Measurements from ENCODE around the gene ZZZ3.

The ZZZ3 gene

GRCh38 chr1:77668924-77669449 lies 13.5 kb downstream of the ZZZ3 start:
- peaks cover 0 to 9% of the 10 kb centered on the region in 2 experiments for H3K4me1 ChIP-seq (ENCODE audit: control insufficient read depth in 1 of 2, insufficient read depth in 1 of 2, low read depth in 1 of 2, low read length in 1 of 2)
- H3K27me3 ChIP-seq, result no peaks in the 10 kb centered on the region
- TF ChIP-seq, protein P1, sequence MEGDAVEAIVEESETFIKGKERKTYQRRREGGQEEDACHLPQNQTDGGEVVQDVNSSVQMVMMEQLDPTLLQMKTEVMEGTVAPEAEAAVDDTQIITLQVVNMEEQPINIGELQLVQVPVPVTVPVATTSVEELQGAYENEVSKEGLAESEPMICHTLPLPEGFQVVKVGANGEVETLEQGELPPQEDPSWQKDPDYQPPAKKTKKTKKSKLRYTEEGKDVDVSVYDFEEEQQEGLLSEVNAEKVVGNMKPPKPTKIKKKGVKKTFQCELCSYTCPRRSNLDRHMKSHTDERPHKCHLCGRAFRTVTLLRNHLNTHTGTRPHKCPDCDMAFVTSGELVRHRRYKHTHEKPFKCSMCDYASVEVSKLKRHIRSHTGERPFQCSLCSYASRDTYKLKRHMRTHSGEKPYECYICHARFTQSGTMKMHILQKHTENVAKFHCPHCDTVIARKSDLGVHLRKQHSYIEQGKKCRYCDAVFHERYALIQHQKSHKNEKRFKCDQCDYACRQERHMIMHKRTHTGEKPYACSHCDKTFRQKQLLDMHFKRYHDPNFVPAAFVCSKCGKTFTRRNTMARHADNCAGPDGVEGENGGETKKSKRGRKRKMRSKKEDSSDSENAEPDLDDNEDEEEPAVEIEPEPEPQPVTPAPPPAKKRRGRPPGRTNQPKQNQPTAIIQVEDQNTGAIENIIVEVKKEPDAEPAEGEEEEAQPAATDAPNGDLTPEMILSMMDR (IDR thresholded peaks at IDR 0.05), result no peak

GRCh38 chr1:77664939-77665516 lies 17.4 kb downstream of the ZZZ3 start:
- Histone ChIP-seq H3K36me3 (no peaks in the 10 kb centered on the region), H3K4me3 (ENCODE audit: low read depth in 1 of 2, low read length in 1 of 2) (no peak overlapping the region), H3K9me3 (no peaks in the 10 kb centered on the region), H3K27me3 (no peaks in the 10 kb centered on the region), H3K4me1 (ENCODE audit: control insufficient read depth in 1 of 2, insufficient read depth in 1 of 2, low read depth in 1 of 2, low read length in 1 of 2) (peaks cover 0 to 9% of the 10 kb centered on the region in 2 experiments), H3K27ac (no peak overlapping the region)
- TF ChIP-seq, protein P1 (IDR thresholded peaks at IDR 0.05), result no peak

More at GRCh38 chr1:77668924-77669449, 13.5 kb downstream of the ZZZ3 start:
- Histone ChIP-seq H3K36me3 (no peaks in the 10 kb centered on the region), H3K4me3 (ENCODE audit: low read depth in 1 of 2, low read length in 1 of 2) (no peak overlapping the region), H3K27ac (no peak overlapping the region), H3K9me3 (no peaks in the 10 kb centered on the region)

DNA sequence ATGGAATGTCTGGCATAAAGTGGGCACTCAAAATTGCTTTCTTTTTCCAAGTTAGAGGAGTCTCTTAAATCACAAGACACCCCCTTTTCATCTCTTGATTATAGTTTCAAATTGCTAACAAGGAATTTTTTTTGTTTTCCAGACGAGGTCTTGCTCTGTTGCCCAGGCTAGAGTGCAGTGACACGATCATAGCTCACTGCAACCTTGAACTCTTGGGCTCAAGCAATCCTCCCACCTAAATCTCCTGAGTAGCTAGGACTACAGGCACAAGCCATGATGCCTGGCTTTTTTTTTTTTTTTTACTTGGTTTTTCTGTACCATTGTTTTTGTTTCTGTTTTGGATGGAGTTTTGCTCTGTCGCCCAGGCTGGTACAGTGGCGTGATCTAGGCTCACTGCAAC lies 20.8 kb downstream of the ZZZ3 start:
- H3K4me1 ChIP-seq (ENCODE audit: control insufficient read depth in 1 of 2, insufficient read depth in 1 of 2, low read depth in 1 of 2, low read length in 1 of 2), result peaks cover 0 to 9% of the 10 kb centered on the region in 2 experiments
- H3K27ac ChIP-seq, result no peak overlapping the region
- no peaks in the 10 kb centered on the region for H3K9me3 ChIP-seq
- TF ChIP-seq, protein P1 (IDR thresholded peaks at IDR 0.05), result no peak
- no peaks in the 10 kb centered on the region for H3K27me3 ChIP-seq
- H3K36me3 ChIP-seq, result no peaks in the 10 kb centered on the region
- no peak overlapping the region for H3K4me3 ChIP-seq (ENCODE audit: low read depth in 1 of 2, low read length in 1 of 2)

DNA sequence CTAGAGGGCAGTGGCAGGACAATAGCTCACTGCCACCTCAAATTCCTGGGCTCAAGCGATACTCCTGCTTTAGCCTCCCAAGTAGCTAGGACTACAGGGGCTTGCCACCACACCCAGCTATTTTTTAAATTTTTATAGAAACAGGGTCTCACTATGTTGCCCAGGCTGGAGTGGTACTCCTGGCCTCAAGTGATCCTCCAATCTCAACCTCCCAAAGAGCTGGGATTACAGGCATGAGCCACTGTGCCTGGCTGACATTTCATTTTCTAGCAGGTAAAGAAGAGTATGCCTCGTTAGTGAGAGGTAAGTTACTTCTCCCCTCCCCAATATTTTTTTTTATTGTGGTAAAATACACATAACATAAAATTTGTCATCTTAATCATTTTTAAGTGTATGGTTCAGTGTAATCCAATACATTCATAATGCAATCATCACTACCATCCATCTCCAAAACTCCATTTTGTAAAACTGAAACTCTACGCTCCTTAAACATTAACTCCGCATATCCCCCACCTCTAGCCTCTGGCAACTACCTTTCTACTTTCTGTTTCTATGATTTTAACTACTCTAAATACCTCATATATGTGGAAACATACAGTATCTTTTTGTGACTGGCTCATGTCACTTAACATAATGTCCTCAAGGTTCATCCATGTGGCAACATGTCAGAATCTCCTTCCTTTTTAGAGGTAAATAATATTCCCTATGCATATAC lies 22.4 kb downstream of the ZZZ3 start:
- H3K36me3 ChIP-seq, result no peaks in the 10 kb centered on the region
- no peak overlapping the region for H3K27ac ChIP-seq
- TF ChIP-seq, protein P1 (IDR thresholded peaks at IDR 0.05), result no peak
- no peaks in the 10 kb centered on the region for H3K9me3 ChIP-seq
- H3K4me3 ChIP-seq (ENCODE audit: low read depth in 1 of 2, low read length in 1 of 2), result no peak overlapping the region
- H3K4me1 ChIP-seq (ENCODE audit: control insufficient read depth in 1 of 2, insufficient read depth in 1 of 2, low read depth in 1 of 2, low read length in 1 of 2), result peaks cover 0 to 6% of the 10 kb centered on the region in 2 experiments
- H3K27me3 ChIP-seq, result no peaks in the 10 kb centered on the region

DNA sequence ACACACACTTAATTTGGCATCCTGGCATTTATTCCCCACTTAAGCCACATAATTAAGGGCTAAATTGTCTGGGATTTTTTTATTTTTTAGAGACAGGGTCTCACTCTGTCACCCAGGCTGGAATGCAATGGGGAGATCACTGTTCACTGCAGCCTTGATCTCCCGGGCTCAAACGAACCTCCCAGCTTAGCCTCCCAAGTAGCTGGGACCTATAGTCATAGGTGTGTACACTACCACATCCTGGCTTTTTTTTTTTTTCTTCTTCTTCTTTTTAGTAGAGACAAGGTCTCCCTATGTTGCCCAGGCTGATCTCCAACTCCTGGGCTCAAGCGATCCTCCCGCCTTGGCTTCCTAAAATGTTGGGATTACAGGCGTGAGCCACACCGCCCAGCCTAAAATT lies 24.2 kb downstream of the ZZZ3 start:
- TF ChIP-seq, protein P1 (IDR thresholded peaks at IDR 0.05), result no peak
- Histone ChIP-seq H3K36me3 (no peaks in the 10 kb centered on the region), H3K27ac (no peak overlapping the region), H3K27me3 (no peaks in the 10 kb centered on the region), H3K4me3 (ENCODE audit: low read depth in 1 of 2, low read length in 1 of 2) (no peak overlapping the region), H3K4me1 (ENCODE audit: control insufficient read depth in 1 of 2, insufficient read depth in 1 of 2, low read depth in 1 of 2, low read length in 1 of 2) (no peaks in the 10 kb centered on the region), H3K9me3 (no peaks in the 10 kb centered on the region)

Data from neutrophil (primary cell).